ENCODE data around the gene SUN1. TPM values are rescaled to one million over a fixed set of nuclear protein-coding genes. Genes with fewer than 3 reads are reported as not detected.

The SUN1 gene
- total and polyA plus RNA-seq, 2 donors (not counting 3 experiments of a cell fraction or from before 2014, with no cell fraction given), result 158 to 410 TPM

GRCh38 chr7:915291-916218, 83.3 kb downstream of the SUN1 start:
- FAIRE-seq (no peak), DNase-seq (ENCODE audit: low read depth, low spot score) (no peak)
- Histone ChIP-seq H3K4me1 (ENCODE audit: control insufficient read depth, extremely low read depth, insufficient read depth, low read length) (no peaks in the 10 kb centered on the region), H2AFZ (ENCODE audit: low read depth, low read length) (no peak overlapping the region), H3K27ac (ENCODE audit: insufficient read depth, low read depth, low read length) (no peak overlapping the region), H3K9ac (replicated peaks; ENCODE audit: extremely low read depth, insufficient read depth, low read length) (no peak overlapping the region), H3K4me2 (ENCODE audit: insufficient read depth, low read length) (no peak overlapping the region), H3K9me1 (replicated peaks; ENCODE audit: control insufficient read depth, extremely low read depth, insufficient read depth, low read length) (no peaks in the 10 kb centered on the region), H3K4me3 (replicated peaks in 1 of 3; ENCODE audit: insufficient read depth in 1 of 3, low read depth in 1 of 3, low read length in 3 of 3) (no peak overlapping the region), H4K20me1 (replicated peaks; ENCODE audit: control insufficient read depth, extremely low read depth, insufficient read depth, low read length) (no peaks in the 10 kb centered on the region), H3K36me3 (ENCODE audit: control insufficient read depth in 2 of 2, extremely low read depth in 1 of 2, insufficient read depth in 2 of 2, low read length in 2 of 2) (no peaks in the 10 kb centered on the region), H3K27me3 (ENCODE audit: control insufficient read depth in 2 of 2, insufficient read depth in 2 of 2, low read length in 2 of 2) (no peaks in the 10 kb centered on the region), H3K79me2 (ENCODE audit: control insufficient read depth, insufficient read depth, low read length) (no peaks in the 10 kb centered on the region), H3K9me3 (replicated peaks; ENCODE audit: control insufficient read depth, insufficient read depth, low read length) (no peaks in the 10 kb centered on the region)
- no TSS peak for BruUV-seq (replicated peaks)
- CTCF ChIA-PET, result no interaction called here
- dilution Hi-C loops (cut with MboI; ENCODE audit: extremely low pct_ligation_motif_present, low sequenced_read_pairs) (no loop called here), intact Hi-C loops (cut with micrococcal nuclease) (no loop called here)
- TF ChIP-seq CTCF (IDR thresholded peaks at IDR 0.05; ENCODE audit: extremely low read depth in 1 of 2, insufficient read depth in 1 of 2, low read depth in 1 of 2, low read length in 2 of 2) (no peak), EZH2 (IDR thresholded peaks at IDR 0.05; ENCODE audit: borderline replicate concordance, low read depth, low read length, severe bottlenecking) (no peak), POLR2AphosphoS5 (IDR thresholded peaks at IDR 0.05; ENCODE audit: insufficient read depth, low read depth, low read length) (no peak), FOS (IDR thresholded peaks at IDR 0.05; ENCODE audit: borderline replicate concordance, insufficient read depth, low read length) (no peak), JUN (IDR thresholded peaks at IDR 0.05; ENCODE audit: borderline replicate concordance, insufficient read depth, insufficient read length, low read depth) (no peak), POLR2A (IDR thresholded peaks at IDR 0.05; ENCODE audit: low read depth, low read length) (no peak), MYC (IDR thresholded peaks at IDR 0.05; ENCODE audit: low read depth, low read length) (no peak), MAX (IDR thresholded peaks at IDR 0.05; ENCODE audit: insufficient read depth, insufficient read length) (no peak), GATA2 (IDR thresholded peaks at IDR 0.05; ENCODE audit: insufficient read depth, insufficient read length, low read depth, low read length) (no peak)
- POLR2A ChIA-PET, result no interaction called here

Measured in endothelial cell of umbilical vein (primary cell).